HG02885 (cell line): ENCODE results near the gene RAB37.

ENCODE experiments used
- ATAC-seq: cut with Tn5 transposase; IDR thresholded peaks from one replicate; pipeline ENCODE4 v1.9.1; 2021; ENCODE audit warnings: mild to moderate bottlenecking; ENCODE audit not compliant: unreplicated experiment, poor library complexity

The RAB37 gene

GRCh38 chr17:74743755-74744154 lies 6.7 kb downstream of the RAB37 start:
- no peak for ATAC-seq

- no peak for ATAC-seq
These were observed 7.3 kb downstream of the RAB37 start for GRCh38 chr17:74744349-74744713.

GRCh38 chr17:74744714-74745547 lies 7.9 kb downstream of the RAB37 start:
- no peak for ATAC-seq

DNA sequence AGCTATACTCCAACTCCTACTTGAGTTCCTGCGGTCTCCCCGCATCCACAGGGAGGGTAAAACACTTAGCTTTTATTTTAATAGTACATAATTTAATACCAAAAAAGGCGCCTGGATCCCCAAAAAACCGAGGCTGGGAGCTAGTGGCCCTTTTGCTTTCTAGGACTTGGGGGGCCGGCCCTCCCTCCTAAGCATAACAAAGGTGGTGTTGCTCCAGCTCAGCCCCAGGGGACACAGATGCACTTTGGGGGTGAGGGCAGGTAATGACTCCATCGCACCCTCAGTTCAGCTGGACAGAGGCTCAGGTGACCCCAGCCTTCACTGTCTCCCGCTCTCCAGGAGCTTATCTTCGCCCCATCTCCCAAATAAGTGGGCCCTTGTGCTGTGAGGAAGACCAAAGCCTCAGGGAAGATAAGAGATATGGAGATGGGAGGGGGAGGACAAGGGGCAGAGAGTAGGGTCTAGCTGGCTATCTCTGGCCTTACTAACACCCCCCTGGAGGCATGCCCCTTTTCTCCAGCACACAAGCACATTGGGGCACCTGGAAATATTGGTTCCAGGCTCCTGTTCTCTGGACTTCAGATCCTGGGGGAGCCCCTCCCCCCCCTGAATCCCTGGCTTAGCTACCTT lies 8.6 kb downstream of the RAB37 start:
- ATAC-seq = no peak

- ATAC-seq = no peak
These were observed 9.3 kb downstream of the RAB37 start for GRCh38 chr17:74746376-74746775.

DNA sequence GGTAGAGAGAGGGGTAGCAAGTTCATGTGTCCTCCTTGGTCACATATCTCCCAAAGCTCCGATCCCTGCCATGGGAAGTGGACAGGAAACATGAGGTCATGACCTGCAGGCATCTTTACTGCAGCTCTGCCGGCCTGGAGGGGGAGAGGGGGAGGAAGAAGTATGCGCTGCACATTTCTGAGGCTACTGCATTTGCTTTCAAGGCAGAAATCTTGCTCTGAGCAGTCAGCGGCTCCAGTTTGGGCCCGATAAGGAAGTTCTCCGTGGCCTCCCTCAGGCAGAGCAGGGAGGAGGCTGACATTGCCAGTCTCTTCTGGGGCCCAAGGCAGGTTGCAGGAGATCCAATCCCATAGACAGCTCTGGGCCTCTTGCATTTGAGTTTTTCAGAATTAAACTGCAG lies 9.9 kb downstream of the RAB37 start:
- no peak for ATAC-seq

- ATAC-seq = no peak
These were observed 11.1 kb downstream of the RAB37 start for GRCh38 chr17:74748279-74748528.

- ATAC-seq = peak; percentile 87
These were observed 11.6 kb downstream of the RAB37 start, which contains the start of gene NHERF1 for GRCh38 chr17:74748529-74749278. NHERF1 (plus strand) TSS chr17:74748628; CDS start chr17:74748847, 219 bp downstream.

GRCh38 chr17:74749279-74750038 lies 12.4 kb downstream of the RAB37 start:
- ATAC-seq = peak; percentile 4

- ATAC-seq = no peak
These were observed 12.9 kb downstream of the RAB37 start for GRCh38 chr17:74750039-74750326.

DNA sequence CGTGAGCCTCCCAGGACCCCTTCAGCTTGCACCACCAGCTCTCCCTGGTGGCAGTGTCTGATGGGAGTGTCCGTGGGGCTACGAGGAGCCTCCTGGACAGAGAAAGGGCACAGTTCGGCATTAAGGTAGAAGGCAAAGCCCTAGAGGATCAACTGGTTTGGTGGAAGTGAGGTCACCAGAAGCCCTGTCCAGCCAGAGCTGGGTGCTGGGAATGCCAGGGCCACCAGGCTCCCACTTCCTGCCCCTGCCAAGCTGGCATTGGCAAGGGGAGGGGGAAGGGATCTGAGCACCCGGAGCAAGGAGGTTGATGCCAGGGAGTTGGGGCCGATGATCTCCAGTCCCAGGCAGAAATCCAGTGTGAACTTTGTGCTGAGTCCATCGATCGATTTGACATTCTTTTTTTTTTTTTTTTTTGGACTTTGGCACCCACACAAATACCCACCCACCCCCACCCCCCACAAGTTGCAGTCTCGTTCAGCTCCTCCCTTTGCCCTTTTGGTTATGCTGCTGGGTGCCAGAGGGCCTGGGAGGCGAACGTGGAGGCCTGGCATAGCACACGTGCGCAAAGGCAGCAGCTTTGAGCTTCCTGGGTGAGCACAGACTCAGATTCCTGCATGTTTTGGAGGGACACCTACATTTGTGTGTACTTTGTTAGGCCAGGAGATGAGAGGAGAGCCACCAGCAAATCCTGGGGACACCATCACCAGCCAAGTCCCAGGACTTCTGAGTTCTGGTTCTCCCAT lies 13.4 kb downstream of the RAB37 start:
- no peak for ATAC-seq

DNA sequence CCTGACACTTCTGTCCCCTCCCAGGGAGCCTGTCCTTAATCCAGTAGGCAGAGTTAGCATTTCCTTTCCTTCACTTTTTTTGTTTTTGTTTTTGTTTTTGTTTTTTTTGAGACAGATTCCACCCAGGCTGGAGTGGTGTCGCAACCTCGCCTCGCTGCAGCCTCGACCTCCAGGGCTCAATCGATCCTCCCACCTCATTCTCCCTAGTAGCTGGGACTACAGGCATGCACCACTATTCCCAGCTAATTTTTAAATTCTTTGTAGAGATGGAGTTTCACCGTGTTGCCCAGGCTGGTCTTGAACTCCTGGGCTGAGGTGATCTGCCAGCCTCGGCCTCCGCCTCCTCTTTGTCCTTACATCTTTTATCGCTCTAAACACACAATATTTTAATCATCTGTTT lies 15.4 kb downstream of the RAB37 start:
- ATAC-seq = no peak

GRCh38 chr17:74752822-74753401 lies 15.9 kb downstream of the RAB37 start:
- ATAC-seq = no peak

DNA sequence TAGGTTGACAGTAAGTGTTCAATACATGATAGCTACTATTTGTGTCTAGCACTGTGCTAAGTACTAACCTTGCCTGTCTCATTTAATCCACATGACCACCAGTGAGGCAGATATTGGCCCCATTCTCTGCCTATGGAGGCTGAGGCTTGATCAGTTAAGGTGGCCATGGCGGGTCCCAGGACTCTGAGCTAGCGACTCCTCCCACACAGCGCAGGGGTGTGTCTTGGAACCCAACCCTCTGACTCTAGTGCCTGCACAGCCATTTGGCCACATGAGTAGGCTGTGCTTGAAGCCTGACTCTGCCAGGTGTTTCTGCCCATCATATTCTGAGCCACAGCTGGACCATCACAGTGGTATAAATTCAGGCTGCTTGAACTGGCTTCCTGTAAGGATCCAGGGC lies 17.8 kb downstream of the RAB37 start:
- ATAC-seq = no peak

DNA sequence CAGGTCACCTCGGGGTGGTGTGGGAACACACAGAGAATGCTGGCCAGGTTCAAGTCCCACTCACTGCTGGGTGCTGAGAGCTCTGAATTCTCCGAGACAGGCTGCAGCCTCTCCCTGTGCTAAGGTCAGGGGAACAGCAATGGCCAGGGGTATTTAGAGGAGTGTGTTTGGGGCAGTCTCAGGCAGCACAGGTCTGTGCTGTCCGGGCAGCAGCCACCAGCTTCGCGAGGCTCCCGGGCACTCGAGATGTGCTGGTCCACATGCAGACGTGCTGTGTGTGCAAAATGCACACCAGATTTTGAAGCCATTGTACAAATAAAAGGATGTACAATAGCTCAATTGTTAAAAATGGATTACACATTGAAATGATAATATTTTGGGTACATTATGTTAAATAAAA lies 18.5 kb downstream of the RAB37 start:
- no peak for ATAC-seq

GRCh38 chr17:74756891-74757290 lies 19.8 kb downstream of the RAB37 start:
- ATAC-seq = no peak

DNA sequence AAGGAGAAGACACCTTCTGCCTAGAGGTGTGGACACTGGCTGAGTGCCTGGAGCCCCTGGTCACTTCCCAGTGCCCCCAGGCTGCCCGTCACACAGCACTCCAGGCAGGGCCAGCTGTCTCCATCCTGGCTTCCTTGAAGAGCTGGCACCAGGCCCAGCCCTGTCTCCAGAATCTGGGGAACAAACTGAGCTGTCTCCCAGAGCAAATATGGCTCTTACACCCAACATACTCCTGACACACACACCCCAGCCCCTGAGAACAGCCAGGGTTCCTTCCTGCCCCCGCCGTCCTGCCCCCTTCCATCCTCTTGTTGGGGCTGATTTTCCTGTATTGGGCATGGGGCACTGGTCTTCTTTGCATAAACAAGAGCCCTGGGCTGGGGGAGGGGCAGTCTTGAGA lies 20.4 kb downstream of the RAB37 start:
- no peak for ATAC-seq

DNA sequence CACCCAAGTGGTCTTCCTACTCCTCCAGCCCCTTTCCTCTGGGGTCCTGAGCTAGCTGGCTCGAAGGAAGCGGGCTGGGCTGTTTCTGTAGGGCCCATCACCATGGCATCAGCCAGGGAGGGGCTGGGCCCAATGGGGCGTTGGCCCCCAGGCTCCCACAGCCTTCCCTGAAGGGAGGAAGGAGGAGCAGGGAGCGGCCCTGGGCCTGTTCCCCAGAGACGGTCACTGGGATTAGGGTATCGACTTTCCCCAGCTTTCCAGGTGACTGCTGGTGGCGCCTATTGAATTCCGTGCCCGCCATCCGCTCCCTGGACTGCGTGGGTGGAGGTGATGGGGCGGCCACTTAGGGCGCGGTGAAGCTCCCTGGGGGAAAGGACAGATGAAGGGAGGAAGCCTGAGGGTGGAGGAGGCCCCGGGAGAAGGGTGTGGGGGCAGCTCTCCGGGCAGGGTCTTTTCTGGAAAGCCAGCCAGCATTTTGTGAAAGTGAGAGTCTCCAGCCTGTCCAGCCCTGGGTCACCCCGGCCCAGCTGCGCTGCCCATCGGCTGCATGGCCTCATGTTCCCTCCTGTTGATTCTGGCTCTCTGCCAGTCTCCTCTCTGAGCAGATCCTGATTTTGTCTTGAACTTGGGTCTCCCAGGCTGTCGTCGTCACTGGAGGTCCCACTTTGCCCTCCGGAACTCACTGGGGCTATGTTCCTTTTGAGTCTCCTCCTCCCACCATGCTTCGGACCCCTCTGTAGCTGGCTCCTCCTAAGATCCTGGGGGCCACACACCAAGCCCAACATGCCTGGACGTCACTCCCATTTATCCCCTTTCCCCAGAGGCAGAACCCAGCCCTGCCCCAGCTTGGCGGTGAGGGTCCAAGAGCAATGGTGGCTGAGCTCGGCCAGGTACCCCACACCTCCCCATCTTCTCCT lies 21.1 kb downstream of the RAB37 start:
- ATAC-seq = no peak

- ATAC-seq = no peak
These were observed 21.8 kb downstream of the RAB37 start for GRCh38 chr17:74758848-74759168.
